Measurements from ENCODE around the gene ACOX2. TPM values are rescaled to one million over a fixed set of nuclear protein-coding genes. Genes with fewer than 3 reads are reported as not detected.

Gene ACOX2
- total RNA-seq, 1 experiment from 2014 or later, result 0.85 TPM

DNA sequence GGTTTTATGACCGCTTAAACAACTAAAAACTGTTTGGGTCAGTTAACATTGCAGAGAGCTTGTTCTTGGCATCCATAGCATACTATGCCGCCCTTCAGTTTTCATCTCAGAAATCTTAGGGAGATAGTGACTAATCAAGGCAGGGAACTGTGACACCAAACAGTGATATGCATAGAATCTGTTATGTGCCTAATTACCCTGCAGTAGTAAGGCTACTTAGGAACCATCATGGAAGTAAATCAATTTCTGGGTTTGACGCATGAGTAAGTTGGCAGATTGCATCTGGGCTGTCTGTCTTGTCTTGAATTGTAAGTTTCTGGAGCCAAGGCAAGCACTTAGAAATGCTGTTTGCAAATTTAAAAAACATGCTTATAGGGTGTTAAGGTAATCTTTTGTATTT is 22.6 kb downstream of the ACOX2 start:
- Histone ChIP-seq H3K79me1 (ENCODE audit: insufficient read depth, low read depth, low read length, poor library complexity, severe bottlenecking) (no peaks in the 10 kb centered on the region), H2BK120ac (ENCODE audit: low read depth, low read length, poor library complexity, severe bottlenecking) (no peak overlapping the region), H2BK20ac (ENCODE audit: low read depth, low read length, poor library complexity, severe bottlenecking) (no peak overlapping the region), H3K4ac (ENCODE audit: low read depth, low read length) (no peak overlapping the region), H3K56ac (ENCODE audit: insufficient read length, low read depth, low read length) (no peak overlapping the region), H2BK12ac (ENCODE audit: insufficient read length, low read depth, low read length) (no peak overlapping the region), H4K5ac (ENCODE audit: insufficient read length, low read depth, low read length) (no peak overlapping the region), H3K9me3 (ENCODE audit: control insufficient read depth, low read depth, low read length) (no peaks in the 10 kb centered on the region), H3K4me2 (ENCODE audit: insufficient read depth, insufficient read length, low read length) (no peak overlapping the region), H3K9ac (ENCODE audit: extremely low read depth, insufficient read length, low read length) (no peak overlapping the region), H2BK15ac (ENCODE audit: low read depth, low read length) (no peak overlapping the region), H2BK5ac (ENCODE audit: insufficient read length, low read length) (no peak overlapping the region), H4K20me1 (ENCODE audit: control insufficient read depth, insufficient read depth, insufficient read length) (no peaks in the 10 kb centered on the region), H3K79me2 (ENCODE audit: insufficient read depth, low read length) (no peaks in the 10 kb centered on the region), H3T11ph (ENCODE audit: low read length) (no peak overlapping the region), H3K27me3 (ENCODE audit: insufficient read depth, low read length) (no peaks in the 10 kb centered on the region), H2AK5ac (ENCODE audit: insufficient read length, low read length) (no peak overlapping the region), H4K91ac (ENCODE audit: insufficient read length, low read depth, low read length) (no peak overlapping the region), H3K18ac (ENCODE audit: insufficient read length, low read depth, low read length) (no peak overlapping the region), H2AFZ (ENCODE audit: low read length) (no peak overlapping the region), H3K4me1 (ENCODE audit: insufficient read depth, low read length) (no peaks in the 10 kb centered on the region), H3K27ac (ENCODE audit: insufficient read length, low read depth, low read length) (no peak overlapping the region), H4K8ac (replicated peaks; ENCODE audit: insufficient read length, low read depth, low read length) (no peak overlapping the region), H3K23me2 (ENCODE audit: insufficient read length, low read depth, low read length, poor library complexity, severe bottlenecking) (no peaks in the 10 kb centered on the region), H3K14ac (ENCODE audit: insufficient read depth, low read length) (no peak overlapping the region), H3K23ac (ENCODE audit: insufficient read length, low read depth, low read length) (no peak overlapping the region)
- TF ChIP-seq, protein P1, sequence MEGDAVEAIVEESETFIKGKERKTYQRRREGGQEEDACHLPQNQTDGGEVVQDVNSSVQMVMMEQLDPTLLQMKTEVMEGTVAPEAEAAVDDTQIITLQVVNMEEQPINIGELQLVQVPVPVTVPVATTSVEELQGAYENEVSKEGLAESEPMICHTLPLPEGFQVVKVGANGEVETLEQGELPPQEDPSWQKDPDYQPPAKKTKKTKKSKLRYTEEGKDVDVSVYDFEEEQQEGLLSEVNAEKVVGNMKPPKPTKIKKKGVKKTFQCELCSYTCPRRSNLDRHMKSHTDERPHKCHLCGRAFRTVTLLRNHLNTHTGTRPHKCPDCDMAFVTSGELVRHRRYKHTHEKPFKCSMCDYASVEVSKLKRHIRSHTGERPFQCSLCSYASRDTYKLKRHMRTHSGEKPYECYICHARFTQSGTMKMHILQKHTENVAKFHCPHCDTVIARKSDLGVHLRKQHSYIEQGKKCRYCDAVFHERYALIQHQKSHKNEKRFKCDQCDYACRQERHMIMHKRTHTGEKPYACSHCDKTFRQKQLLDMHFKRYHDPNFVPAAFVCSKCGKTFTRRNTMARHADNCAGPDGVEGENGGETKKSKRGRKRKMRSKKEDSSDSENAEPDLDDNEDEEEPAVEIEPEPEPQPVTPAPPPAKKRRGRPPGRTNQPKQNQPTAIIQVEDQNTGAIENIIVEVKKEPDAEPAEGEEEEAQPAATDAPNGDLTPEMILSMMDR (conservative IDR thresholded peaks at IDR 0.05), result no peak
- Mint-ChIP-seq H3K9me3 (no peaks in the 10 kb centered on the region), H3K27ac (no peak overlapping the region), H3K4me3 (no peak overlapping the region), H3K36me3 (ENCODE audit: insufficient read depth in 1 of 3, low read depth in 3 of 3) (no peaks in the 10 kb centered on the region), H3K27me3 (ENCODE audit: low read depth) (no peaks in the 10 kb centered on the region; the same call in 1 of the 2 replicates), H3K4me1 (peaks cover 8 to 11% of the 10 kb centered on the region in 2 experiments)
- no peak for DNase-seq
- WGBS (ENCODE audit: extremely low coverage, insufficient read length, low lambda C conversion rate), result no CpG with 5 or more reads among the region's 3 CpGs
